Activated naive CD4-positive, alpha-beta T cell treated with anti-CD3 and anti-CD28 coated beads for 36 hours (primary cell): ENCODE results near the gene CDC42EP1. TPM values are rescaled to one million over a fixed set of nuclear protein-coding genes. Genes with fewer than 3 reads are reported as not detected.
"Not testable (repeated sequence)": the region's sequence is repeated elsewhere in the genome, so short reads cannot be mapped to it uniquely, and the experiment has no call there.

Source experiments
- CTCF ChIA-PET: fragments of 350-600 bp; sonication (Branson Sonifier 250); formaldehyde crosslinking; loops from one replicate; lab custom pipeline; 2021; ENCODE audit warnings: antibody characterized with exemption; lab: Charles Lee
- DNase-seq: peaks from one replicate; pipeline ENCODE4 v3.0.0-alpha.2; 2020
- H3K27ac Mint-ChIP-seq: one replicate; pipeline ENCODE4 v1.8.0; 2021; ENCODE audit warnings: mild to moderate bottlenecking, mixed read lengths
- H3K27me3 Mint-ChIP-seq: one replicate; pipeline ENCODE4 v1.8.0; 2021; ENCODE audit warnings: low read depth, mixed read lengths
- H3K36me3 Mint-ChIP-seq: one replicate; pipeline ENCODE4 v1.8.0; 2021; ENCODE audit warnings: low read depth, mixed read lengths
- H3K4me1 Mint-ChIP-seq: one replicate; pipeline ENCODE4 v1.8.0; 2021; ENCODE audit warnings: low read depth, mixed read lengths
- H3K4me3 Mint-ChIP-seq: one replicate; pipeline ENCODE4 v1.8.0; 2021; ENCODE audit warnings: mild to moderate bottlenecking, moderate library complexity, mixed read lengths
- H3K9me3 Mint-ChIP-seq: one replicate; pipeline ENCODE4 v1.8.0; 2021; ENCODE audit warnings: mixed read lengths
- intact Hi-C: fragments of 100-400 bp; cut with micrococcal nuclease; formaldehyde crosslinking; loops from one replicate; pipeline ENCODE4 v1.15.1; 2023
- total RNA-seq, 2 experiments: library from RNA; stranded (reverse); gene quantifications; one replicate each; pipeline ENCODE4 v1.2.3, GENCODE V29; 2021

Gene CDC42EP1
- total RNA-seq, 2 experiments from 2014 or later, result 1.9 to 2.8 TPM

DNA sequence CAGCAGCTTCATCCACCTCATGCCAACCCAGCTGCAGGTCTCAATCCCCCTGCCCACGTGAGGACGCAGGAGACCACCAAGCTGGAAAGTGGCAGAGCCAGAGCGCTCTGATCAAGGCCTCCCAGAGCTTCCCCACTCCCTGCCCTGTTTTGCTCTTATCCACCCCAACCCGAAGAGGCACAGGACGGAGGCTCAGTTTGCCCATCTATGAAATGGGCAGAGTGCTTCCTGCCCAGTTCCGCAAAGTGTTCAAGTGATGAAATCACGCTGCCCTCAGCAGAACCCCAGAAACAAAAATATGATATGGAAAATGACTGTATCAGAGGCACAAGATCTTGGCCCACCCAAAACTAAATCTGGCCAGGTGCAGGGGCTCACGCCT lies 11.7 kb downstream of the CDC42EP1 start:
- Mint-ChIP-seq H3K36me3 (no peaks in the 10 kb centered on the region), H3K4me3 (no peak overlapping the region), H3K9me3 (no peaks in the 10 kb centered on the region), H3K4me1 (peaks cover 9% of the 10 kb centered on the region), H3K27ac (no peak overlapping the region), H3K27me3 (no peaks in the 10 kb centered on the region)
- CTCF ChIA-PET, result interaction anchor here (0.7 to 1.2 kb wide), 3 partner anchors 20 to 66 kb away, joined by 3 read pairs; no protein-coding TSS in a partner anchor
- DNase-seq, result no peak
- intact Hi-C loops, result no loop called here

DNA sequence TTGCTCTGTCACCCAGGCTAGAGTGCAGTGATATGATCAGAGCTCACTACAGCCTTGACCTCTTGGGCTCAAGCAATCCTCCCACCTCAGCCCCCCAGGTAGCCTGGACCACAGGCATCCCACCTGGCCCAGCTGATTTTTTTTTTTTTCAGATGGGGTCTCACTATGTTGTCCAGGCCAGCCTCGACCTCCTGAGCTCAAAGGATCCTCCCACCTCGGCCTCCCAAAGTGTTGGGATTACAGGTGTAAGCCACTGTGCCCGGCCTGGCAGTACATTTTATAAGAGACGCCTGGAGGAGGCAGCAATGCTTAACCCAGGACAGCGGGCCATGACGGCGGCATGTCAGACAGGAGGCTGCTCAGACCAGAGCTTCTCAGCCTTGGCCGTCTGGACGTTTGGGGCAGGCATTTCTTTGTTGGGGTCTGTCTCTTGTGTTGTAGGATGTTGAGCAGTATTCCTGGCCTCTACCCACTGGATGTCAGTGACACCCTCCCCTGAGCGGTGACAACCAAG lies 15.3 kb downstream of the CDC42EP1 start:
- intact Hi-C loops, result no loop called here
- Mint-ChIP-seq H3K4me3 (no peak overlapping the region), H3K4me1 (peaks cover 9% of the 10 kb centered on the region), H3K36me3 (no peaks in the 10 kb centered on the region), H3K9me3 (no peaks in the 10 kb centered on the region), H3K27me3 (no peaks in the 10 kb centered on the region), H3K27ac (no peak overlapping the region)
- DNase-seq, result no peak
- CTCF ChIA-PET, result interaction anchor here (0.6 to 2.9 kb wide), 3 partner anchors 9 to 77 kb away, joined by 4 to 14 read pairs (median 9); no protein-coding TSS in a partner anchor

DNA sequence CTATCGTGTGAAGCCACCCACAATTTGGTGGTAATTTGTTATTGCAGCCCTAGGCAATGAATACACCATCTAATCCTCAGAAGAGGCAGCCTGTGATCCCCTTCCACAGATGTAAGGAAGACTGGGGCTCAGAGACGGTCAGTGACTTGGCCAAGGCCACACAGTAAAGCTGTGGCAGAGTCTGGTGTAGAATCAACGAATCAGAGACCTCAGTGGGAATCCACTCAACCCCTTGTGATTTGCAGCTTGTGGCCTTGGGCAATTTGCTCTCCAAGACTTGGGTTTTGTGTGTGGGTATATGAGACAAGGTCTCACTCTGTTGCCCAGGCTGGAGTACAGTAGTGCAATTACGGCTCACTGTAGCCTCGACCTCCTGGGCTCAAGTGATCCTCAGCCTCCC lies 17.7 kb downstream of the CDC42EP1 start:
- no peak for DNase-seq
- CTCF ChIA-PET, result interaction anchor here (1.8 kb wide), 1 partner anchor 39 kb away, joined by 5 read pairs; no protein-coding TSS in a partner anchor
- Mint-ChIP-seq H3K4me3 (no peak overlapping the region), H3K27ac (no peak overlapping the region), H3K4me1 (peaks cover 14% of the 10 kb centered on the region), H3K9me3 (no peaks in the 10 kb centered on the region), H3K27me3 (no peaks in the 10 kb centered on the region), H3K36me3 (no peaks in the 10 kb centered on the region)
- intact Hi-C loops, result no loop called here

DNA sequence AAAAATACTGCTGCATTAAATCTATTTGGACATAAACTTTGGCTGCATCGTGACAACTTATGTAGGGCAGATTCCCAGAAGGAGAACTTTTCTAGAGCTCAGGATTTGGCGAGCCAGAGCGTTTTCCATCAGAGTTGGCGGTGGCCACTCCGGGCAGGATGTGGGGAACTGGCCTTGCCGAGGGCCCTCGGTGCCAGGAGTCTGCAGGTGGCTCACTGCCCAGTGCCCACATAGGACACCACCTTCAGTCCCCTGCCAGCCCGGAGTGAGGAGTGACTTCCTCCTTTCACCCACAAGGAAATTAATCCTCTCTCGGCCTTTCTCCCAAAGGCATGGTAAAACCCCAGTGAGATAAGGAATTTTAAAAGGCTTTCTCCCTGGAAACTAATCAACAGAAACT lies 21.2 kb downstream of the CDC42EP1 start:
- CTCF ChIA-PET, result interaction anchor here (1.0 to 3.3 kb wide), 3 partner anchors 11 to 85 kb away, joined by 3 to 23 read pairs (median 10); no protein-coding TSS in a partner anchor
- Mint-ChIP-seq H3K9me3 (no peaks in the 10 kb centered on the region), H3K4me3 (no peak overlapping the region), H3K4me1 (peaks cover 14% of the 10 kb centered on the region), H3K27me3 (no peaks in the 10 kb centered on the region), H3K36me3 (no peaks in the 10 kb centered on the region), H3K27ac (no peak overlapping the region)
- intact Hi-C loops, result no loop called here
- DNase-seq, result no peak

DNA sequence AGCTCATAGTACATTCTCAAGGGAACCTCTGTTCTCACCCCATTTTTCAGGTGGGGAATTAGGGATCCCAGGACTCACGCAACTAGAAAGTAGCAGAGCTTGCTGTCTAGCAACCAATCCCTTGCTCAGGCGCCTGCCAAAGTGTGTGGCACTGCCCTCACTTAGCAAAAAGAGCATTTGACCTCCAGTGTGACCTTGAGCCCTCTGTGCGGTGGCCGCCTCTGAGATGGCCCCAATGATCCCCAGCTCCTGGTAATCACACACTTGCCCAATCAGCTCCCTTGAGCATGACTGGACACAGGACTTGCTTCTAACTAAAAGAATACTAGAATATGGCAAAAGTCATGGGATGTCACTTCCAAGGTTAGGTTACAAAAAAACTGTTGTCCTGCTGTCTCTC lies 22.2 kb downstream of the CDC42EP1 start:
- Mint-ChIP-seq H3K27me3 (no peaks in the 10 kb centered on the region), H3K9me3 (no peaks in the 10 kb centered on the region)

DNA sequence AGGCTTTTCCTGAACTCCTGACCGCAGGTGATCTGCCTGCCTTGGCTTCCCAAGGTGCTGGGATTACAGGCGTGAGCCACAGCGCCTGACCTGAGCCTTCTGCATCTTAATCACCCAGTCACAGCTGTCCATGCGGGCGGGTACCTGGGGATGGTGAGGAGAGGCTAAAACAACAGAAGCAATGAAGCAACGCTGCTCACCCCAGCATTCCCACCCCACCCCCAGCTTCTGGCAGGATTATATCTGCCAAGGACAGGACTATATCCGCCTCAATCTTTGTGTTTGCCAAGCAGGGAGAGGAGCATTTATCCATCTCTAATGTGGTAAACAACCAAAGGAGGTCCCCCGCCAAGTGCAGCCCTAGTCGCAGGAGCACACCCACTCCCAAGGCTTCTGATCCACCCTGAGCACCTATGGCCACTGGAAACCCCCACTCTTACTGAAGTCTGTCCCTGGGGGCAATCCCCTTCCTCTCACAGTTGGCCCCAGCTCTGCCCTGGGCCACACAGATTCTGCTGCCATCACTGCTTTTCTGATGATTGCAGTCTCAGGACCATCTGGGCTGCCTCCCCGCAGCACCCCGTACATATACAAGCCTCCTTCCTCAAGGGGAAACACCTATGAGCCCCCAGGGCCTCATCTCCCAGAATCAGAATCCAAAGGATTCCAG lies 28.4 kb downstream of the CDC42EP1 start:
- no peaks in the 10 kb centered on the region for H3K9me3 Mint-ChIP-seq
- intact Hi-C loops, result no loop called here
- no peak overlapping the region for H3K27ac Mint-ChIP-seq
- H3K27me3 Mint-ChIP-seq, result no peaks in the 10 kb centered on the region
- H3K4me1 Mint-ChIP-seq, result peaks cover 13% of the 10 kb centered on the region
- H3K4me3 Mint-ChIP-seq, result no peak overlapping the region
- no peaks in the 10 kb centered on the region for H3K36me3 Mint-ChIP-seq
- CTCF ChIA-PET, result interaction anchor here (1.0 to 2.4 kb wide), 3 partner anchors 18 to 22 kb away, joined by 3 to 10 read pairs (median 4); no protein-coding TSS in a partner anchor
- DNase-seq, result no peak

More for the DNA sequence above, 22.2 kb downstream of the CDC42EP1 start:
- Mint-ChIP-seq H3K4me3 (no peak overlapping the region), H3K36me3 (no peaks in the 10 kb centered on the region), H3K27ac (no peak overlapping the region), H3K4me1 (peaks cover 14% of the 10 kb centered on the region)
- intact Hi-C loops, result no loop called here
- DNase-seq, result no peak
- CTCF ChIA-PET, result interaction anchor here (0.7 to 2.8 kb wide), 2 partner anchors 9 to 322 kb away, joined by 3 to 10 read pairs; no protein-coding TSS in a partner anchor

DNA sequence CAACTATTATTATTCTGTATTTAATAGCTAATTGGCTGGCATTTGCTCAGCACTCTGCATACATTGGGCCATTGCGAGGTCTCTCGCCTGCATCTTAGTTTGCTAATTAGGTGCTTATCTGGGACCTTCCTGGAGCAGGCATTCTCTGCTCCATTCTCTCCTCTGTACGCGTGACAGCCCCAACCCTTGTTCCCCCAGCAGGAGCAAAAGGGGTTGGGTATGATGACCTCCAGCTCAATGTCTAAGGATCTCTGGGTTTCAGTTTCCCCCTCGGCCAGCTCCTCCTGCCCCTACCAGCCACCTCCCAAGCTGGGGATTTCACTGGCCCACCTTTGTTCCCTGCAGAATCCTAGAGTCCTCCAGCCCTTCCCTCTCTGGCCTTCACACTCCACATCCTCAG lies 29.4 kb downstream of the CDC42EP1 start:
- CTCF ChIA-PET, result interaction anchor here (1.3 to 2.4 kb wide), 2 partner anchors 17 to 23 kb away, joined by 4 to 10 read pairs; no protein-coding TSS in a partner anchor

DNA sequence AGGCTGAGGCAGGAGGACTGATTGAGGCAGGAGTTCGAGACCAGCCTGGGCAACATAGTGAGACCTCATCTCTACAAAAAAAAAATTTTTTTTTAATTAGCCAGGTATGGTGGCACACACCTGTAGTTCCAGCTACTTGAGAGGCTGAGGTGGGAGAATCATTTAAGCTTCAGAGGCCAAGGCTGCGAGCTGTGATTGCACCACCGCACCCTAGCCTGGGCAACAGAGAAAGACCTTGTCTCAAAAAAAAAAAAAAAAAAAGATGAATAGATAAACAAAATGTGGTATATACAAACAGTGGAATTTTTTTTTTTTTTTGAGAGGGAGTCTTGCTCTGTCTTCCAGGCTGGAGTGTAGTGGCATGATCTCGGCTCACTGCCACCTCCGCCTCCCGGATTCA lies 30.8 kb downstream of the CDC42EP1 start:
- H3K36me3 Mint-ChIP-seq, H3K27ac Mint-ChIP-seq, H3K9me3 Mint-ChIP-seq, DNase-seq, H3K4me3 Mint-ChIP-seq, H3K27me3 Mint-ChIP-seq, intact Hi-C loops: not testable (repeated sequence)
- H3K4me1 Mint-ChIP-seq, result peaks cover 13% of the 10 kb centered on the region
- CTCF ChIA-PET, result interaction anchor here (0.6 to 3.9 kb wide), 9 partner anchors 8 to 66 kb away, joined by 3 to 87 read pairs (median 10); no protein-coding TSS in a partner anchor

More for the DNA sequence above, 29.4 kb downstream of the CDC42EP1 start:
- Mint-ChIP-seq H3K9me3 (no peaks in the 10 kb centered on the region), H3K4me3 (no peak overlapping the region), H3K27me3 (no peaks in the 10 kb centered on the region), H3K4me1 (peaks cover 13% of the 10 kb centered on the region), H3K27ac (no peak overlapping the region), H3K36me3 (no peaks in the 10 kb centered on the region)
- no peak for DNase-seq
- intact Hi-C loops, result no loop called here

DNA sequence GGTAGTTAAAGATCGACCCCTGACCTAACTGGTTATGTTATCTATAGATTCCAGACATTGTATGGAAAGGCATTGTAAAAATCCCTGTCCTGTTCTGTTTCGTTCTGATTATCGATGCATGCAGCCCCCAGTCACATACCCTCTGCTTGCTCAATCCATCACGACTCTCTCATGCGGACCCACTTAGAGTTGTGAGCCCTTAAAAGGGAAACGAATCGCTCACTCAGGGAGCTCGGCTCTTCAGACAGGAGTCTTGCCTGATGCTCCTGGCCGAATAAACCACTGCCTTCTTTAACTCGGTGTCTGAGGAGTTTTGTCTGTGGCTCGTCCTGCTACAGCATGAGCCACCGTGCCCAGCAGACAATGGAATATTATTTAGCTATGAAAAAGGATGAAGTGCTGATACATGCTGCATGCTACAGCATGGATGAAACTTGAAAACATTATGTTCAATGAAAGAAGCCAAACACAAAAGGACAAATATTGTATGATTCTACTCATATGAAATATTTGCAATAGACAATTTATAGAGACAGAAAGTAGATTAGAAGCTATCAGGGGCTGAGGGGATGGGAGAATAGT lies 31.6 kb downstream of the CDC42EP1 start:
- no peaks in the 10 kb centered on the region for H3K27me3 Mint-ChIP-seq
- intact Hi-C loops, result loop anchor here (1.0 kb wide), 6 partner anchors 16 to 275 kb away; partner anchors contain the start of gene GGA1
- H3K36me3 Mint-ChIP-seq, result no peaks in the 10 kb centered on the region
- no peaks in the 10 kb centered on the region for H3K9me3 Mint-ChIP-seq
- H3K4me1 Mint-ChIP-seq, result peaks cover 13% of the 10 kb centered on the region
- peak overlapping the region; percentile 86 for H3K27ac Mint-ChIP-seq
- peak overlapping the region; percentile 83 for H3K4me3 Mint-ChIP-seq
- DNase-seq, result no peak
- CTCF ChIA-PET, result interaction anchor here (0.5 to 3.9 kb wide), 35 partner anchors 9 to 278 kb away, joined by 3 to 87 read pairs (median 4); partner anchors contain the start of genes CDC42EP1, GGA1, LGALS2 and MFNG

DNA sequence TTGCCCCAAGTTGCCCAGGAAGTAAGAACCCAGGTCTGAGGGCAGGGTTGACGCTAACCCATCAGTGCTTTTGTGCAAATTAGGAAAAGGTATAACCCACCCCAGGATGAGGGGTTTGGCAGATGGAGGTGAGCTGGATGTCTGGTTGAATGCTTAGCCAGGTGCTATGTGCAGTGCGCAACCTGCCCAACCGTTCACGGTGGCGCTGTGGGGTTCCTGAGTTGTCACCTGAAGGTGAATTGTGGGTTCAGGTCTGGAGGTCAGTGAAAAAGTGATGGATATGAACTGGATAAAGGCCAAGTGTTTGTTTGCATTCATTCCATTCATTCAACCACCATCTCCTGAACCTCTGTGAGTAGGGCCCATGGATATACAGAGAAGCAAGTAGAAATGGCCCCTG lies 34.0 kb downstream of the CDC42EP1 start:
- H3K4me1 Mint-ChIP-seq, result peaks cover 13% of the 10 kb centered on the region
- H3K27me3 Mint-ChIP-seq, result no peaks in the 10 kb centered on the region
- CTCF ChIA-PET, result interaction anchor here (0.7 to 3.9 kb wide), 3 partner anchors 13 to 55 kb away, joined by 3 to 87 read pairs (median 3); no protein-coding TSS in a partner anchor
- no peak for DNase-seq
- H3K36me3 Mint-ChIP-seq, result no peaks in the 10 kb centered on the region
- no peak overlapping the region for H3K27ac Mint-ChIP-seq
- H3K9me3 Mint-ChIP-seq, result no peaks in the 10 kb centered on the region
- intact Hi-C loops, result no loop called here
- no peak overlapping the region for H3K4me3 Mint-ChIP-seq

DNA sequence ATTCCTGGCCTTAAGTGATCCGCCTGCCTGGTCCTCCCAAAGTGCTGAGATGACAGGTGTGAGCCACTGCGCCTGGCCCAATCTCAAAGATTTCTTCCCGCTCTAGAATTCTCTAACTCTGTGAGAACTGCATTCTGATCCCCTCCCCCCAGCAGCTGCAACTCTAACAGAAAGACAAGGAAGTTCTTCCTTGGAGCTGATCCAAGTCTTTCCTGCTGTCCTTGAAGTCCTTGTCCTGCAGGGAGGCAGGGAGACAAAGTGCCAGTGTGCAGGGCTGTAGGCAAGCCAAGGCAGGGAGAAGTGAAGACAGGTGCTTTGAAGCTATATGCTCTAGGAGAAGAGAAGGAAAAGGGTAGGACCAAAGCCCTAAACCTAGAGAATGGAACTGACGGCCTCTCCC lies 38.9 kb downstream of the CDC42EP1 start:
- Mint-ChIP-seq H3K4me1 (peaks cover 11% of the 10 kb centered on the region), H3K4me3 (no peak overlapping the region), H3K36me3 (no peaks in the 10 kb centered on the region), H3K27ac (no peak overlapping the region), H3K9me3 (no peaks in the 10 kb centered on the region), H3K27me3 (no peaks in the 10 kb centered on the region)
- CTCF ChIA-PET, result interaction anchor here (0.6 kb wide), 1 partner anchor 400 kb away, joined by 3 read pairs; no protein-coding TSS in a partner anchor
- intact Hi-C loops, result no loop called here
- no peak for DNase-seq

DNA sequence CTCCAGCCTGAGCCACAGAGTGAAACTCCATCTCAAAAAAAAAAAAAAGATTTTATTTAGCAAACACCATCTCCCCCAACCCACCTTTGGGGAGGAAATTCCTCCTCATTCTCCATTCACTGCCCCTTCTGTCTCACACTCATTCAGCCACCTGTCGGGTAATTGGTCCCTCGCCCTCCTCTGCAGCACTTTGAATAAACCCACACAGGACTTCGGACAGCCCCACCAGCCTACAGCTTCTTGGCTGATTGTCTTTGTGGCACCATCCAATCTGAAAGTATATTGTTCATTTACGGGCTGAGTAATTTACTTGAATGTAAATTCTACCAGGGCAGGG lies 40.9 kb downstream of the CDC42EP1 start:
- intact Hi-C loops, result no loop called here
- Mint-ChIP-seq H3K27me3 (no peaks in the 10 kb centered on the region), H3K4me1 (peaks cover 24% of the 10 kb centered on the region), H3K4me3 (no peak overlapping the region), H3K9me3 (no peaks in the 10 kb centered on the region), H3K36me3 (no peaks in the 10 kb centered on the region), H3K27ac (no peak overlapping the region)
- CTCF ChIA-PET, result interaction anchor here (0.9 kb wide), 1 partner anchor 9 kb away, joined by 4 read pairs; no protein-coding TSS in a partner anchor
- DNase-seq, result no peak
